GM12801 (cell line): Measurements from ENCODE around the gene OR52E1.

Experiments used
- CTCF ChIP-seq: IDR thresholded peaks from one replicate; pipeline ENCODE4 v1.5.1; 2011; ENCODE audit warnings: control low read depth; ENCODE audit not compliant: insufficient read length; ENCODE audit errors: extremely low read depth

Gene OR52E1

GRCh38 chr11:5117588-5117987, 48.2 kb downstream of the OR52E1 start:
- no peak for TF ChIP-seq CTCF

- TF ChIP-seq CTCF: no peak
Observed at GRCh38 chr11:5118893-5119292, 49.5 kb downstream of the OR52E1 start.
